HEK293 (cell line): ENCODE measurements around the gene MAGI2.

Experiments
- CTCF ChIP-seq: fragments of 450-650 bp; formaldehyde crosslinking; IDR thresholded peaks from 2 replicates; pipeline ENCODE4 v1.5.1; 2016; ENCODE audit warnings: missing biosample characterization, missing genetic modification characterization
- PRDM6 ChIP-seq: fragments of 450-650 bp; formaldehyde crosslinking; IDR thresholded peaks from 2 replicates; pipeline ENCODE4 v1.5.1; 2017; ENCODE audit warnings: missing biosample characterization, missing genetic modification characterization
- SCRT1 ChIP-seq: fragments of 450-650 bp; formaldehyde crosslinking; IDR thresholded peaks from 2 replicates; pipeline ENCODE4 v1.5.1; 2016; ENCODE audit warnings: missing biosample characterization, missing genetic modification characterization, borderline replicate concordance
- SETDB1 ChIP-seq: IDR thresholded peaks from one replicate; pipeline ENCODE4 v1.6.1; 2017; ENCODE audit warnings: mild to moderate bottlenecking, low read length, moderate library complexity, mixed read lengths; ENCODE audit not compliant: insufficient read length
- TRIM28 ChIP-seq: IDR thresholded peaks from 2 replicates; pipeline ENCODE4 v1.6.1; 2011; ENCODE audit warnings: low read length, control low read depth, borderline replicate concordance
- ZNF19 ChIP-seq: fragments of 450-650 bp; formaldehyde crosslinking; IDR thresholded peaks from 2 replicates; pipeline ENCODE4; 2016; ENCODE audit warnings: missing biosample characterization, missing genetic modification characterization, low read depth
- ZNF639 ChIP-seq: fragments of 450-650 bp; formaldehyde crosslinking; IDR thresholded peaks from 2 replicates; pipeline ENCODE4 v1.5.1; 2016; ENCODE audit warnings: missing biosample characterization, missing genetic modification characterization
- ZNF785 ChIP-seq: fragments of 450-650 bp; formaldehyde crosslinking; IDR thresholded peaks from 2 replicates; pipeline ENCODE4 v1.5.1; 2016; ENCODE audit warnings: missing biosample characterization, missing genetic modification characterization

GRCh38 chr7:78072201-78072590, 1381.3 kb downstream of the MAGI2 start:
- no peak for TF ChIP-seq ZNF19
- TF ChIP-seq TRIM28: no peak
- no peak for TF ChIP-seq PRDM6 (tag by site-specific recombination)
- no peak for TF ChIP-seq ZNF785 (tag by site-specific recombination)
- no peak for TF ChIP-seq CTCF (tag by site-specific recombination)
- TF ChIP-seq ZNF639 (tag by site-specific recombination): no peak
- TF ChIP-seq SCRT1: no peak
- TF ChIP-seq SETDB1: no peak
